Glutamatergic neuron (in vitro differentiated cells): ENCODE data around the gene CNIH4. TPM values are rescaled to one million over a fixed set of nuclear protein-coding genes. Genes with fewer than 3 reads are reported as not detected.

Experiments used
- DNase-seq: peaks from one replicate; pipeline ENCODE4 v3.0.0; 2022
- H3K27ac Mint-ChIP-seq: one replicate; pipeline ENCODE4 v1.8.0; 2020; ENCODE audit warnings: mild to moderate bottlenecking, mixed read lengths, inconsistent platforms; ENCODE audit not compliant: unreplicated experiment
- H3K27me3 Mint-ChIP-seq: one replicate; pipeline ENCODE4 v1.8.0; 2020; ENCODE audit warnings: mild to moderate bottlenecking, moderate library complexity, mixed read lengths, inconsistent platforms; ENCODE audit not compliant: unreplicated experiment
- H3K36me3 Mint-ChIP-seq: one replicate; pipeline ENCODE4 v1.8.0; 2020; ENCODE audit warnings: mild to moderate bottlenecking, mixed read lengths, inconsistent platforms; ENCODE audit not compliant: unreplicated experiment
- H3K4me1 Mint-ChIP-seq: one replicate; pipeline ENCODE4 v1.8.0; 2020; ENCODE audit warnings: mild to moderate bottlenecking, low read depth, mixed read lengths, inconsistent platforms; ENCODE audit not compliant: unreplicated experiment
- H3K4me3 Mint-ChIP-seq: one replicate; pipeline ENCODE4 v1.8.0; 2020; ENCODE audit warnings: mild to moderate bottlenecking, mixed read lengths, inconsistent platforms; ENCODE audit not compliant: unreplicated experiment
- H3K9me3 Mint-ChIP-seq: one replicate; pipeline ENCODE4 v1.8.0; 2020; ENCODE audit warnings: mild to moderate bottlenecking, moderate library complexity, mixed read lengths, inconsistent platforms; ENCODE audit not compliant: unreplicated experiment
- total RNA-seq: library from RNA; stranded (reverse); fragmentation: NEBNext Ultra II Directional; extraction: Animal tissue kit (Norgen Biotek cat#: 25700); gene quantifications from one replicate; pipeline ENCODE4 v1.2.1, GENCODE V29; 2021; ENCODE audit not compliant: unreplicated experiment
- TF ChIP-seq, protein P1 (sequence below): fragments of 200-600 bp; sonication (generic); IDR thresholded peaks from one replicate; pipeline ENCODE4 v1.5.0; 2021; ENCODE audit not compliant: partially characterized antibody, unreplicated experiment

Gene CNIH4
- total RNA-seq, 1 donor from 2014 or later, result 85.5 TPM

DNA sequence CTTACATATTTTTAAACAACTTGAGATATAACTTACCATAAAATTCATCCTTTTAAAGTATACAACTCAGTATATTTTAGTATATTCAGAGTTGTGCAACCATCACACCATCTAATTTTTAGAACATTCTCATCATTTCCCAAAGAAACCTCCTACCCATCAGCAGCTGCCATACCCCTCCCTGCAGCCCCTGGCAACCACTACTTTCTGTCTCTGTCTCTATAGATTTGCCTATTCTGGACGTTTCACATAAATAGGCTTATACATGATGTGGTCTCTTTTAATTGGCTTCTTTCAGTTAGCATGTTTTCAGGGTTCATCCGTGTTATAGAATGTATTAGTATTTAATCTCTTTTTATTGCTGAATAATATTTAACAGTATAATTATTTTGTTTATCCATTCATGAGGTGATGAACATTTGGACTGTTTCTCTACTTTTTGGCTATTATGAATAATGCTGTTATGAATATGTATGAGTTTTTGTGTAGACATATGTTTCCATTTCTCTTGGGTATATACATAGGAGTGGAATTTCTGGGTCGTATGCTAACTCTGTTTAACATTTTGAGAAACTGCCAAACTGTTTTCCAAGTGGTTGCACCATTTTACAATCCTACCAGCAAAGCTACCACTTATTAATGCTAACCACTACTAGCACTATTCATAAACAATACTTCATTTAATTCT is 48.4 kb downstream of the CNIH4 start:
- TF ChIP-seq, protein P1, sequence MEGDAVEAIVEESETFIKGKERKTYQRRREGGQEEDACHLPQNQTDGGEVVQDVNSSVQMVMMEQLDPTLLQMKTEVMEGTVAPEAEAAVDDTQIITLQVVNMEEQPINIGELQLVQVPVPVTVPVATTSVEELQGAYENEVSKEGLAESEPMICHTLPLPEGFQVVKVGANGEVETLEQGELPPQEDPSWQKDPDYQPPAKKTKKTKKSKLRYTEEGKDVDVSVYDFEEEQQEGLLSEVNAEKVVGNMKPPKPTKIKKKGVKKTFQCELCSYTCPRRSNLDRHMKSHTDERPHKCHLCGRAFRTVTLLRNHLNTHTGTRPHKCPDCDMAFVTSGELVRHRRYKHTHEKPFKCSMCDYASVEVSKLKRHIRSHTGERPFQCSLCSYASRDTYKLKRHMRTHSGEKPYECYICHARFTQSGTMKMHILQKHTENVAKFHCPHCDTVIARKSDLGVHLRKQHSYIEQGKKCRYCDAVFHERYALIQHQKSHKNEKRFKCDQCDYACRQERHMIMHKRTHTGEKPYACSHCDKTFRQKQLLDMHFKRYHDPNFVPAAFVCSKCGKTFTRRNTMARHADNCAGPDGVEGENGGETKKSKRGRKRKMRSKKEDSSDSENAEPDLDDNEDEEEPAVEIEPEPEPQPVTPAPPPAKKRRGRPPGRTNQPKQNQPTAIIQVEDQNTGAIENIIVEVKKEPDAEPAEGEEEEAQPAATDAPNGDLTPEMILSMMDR, result no peak
- H3K9me3 Mint-ChIP-seq, result no peaks in the 10 kb centered on the region
- H3K27me3 Mint-ChIP-seq, result no peaks in the 10 kb centered on the region
- DNase-seq, result no peak
- H3K27ac Mint-ChIP-seq, result no peak overlapping the region
- peaks cover 5% of the 10 kb centered on the region for H3K4me1 Mint-ChIP-seq
- no peak overlapping the region for H3K4me3 Mint-ChIP-seq
- no peaks in the 10 kb centered on the region for H3K36me3 Mint-ChIP-seq

DNA sequence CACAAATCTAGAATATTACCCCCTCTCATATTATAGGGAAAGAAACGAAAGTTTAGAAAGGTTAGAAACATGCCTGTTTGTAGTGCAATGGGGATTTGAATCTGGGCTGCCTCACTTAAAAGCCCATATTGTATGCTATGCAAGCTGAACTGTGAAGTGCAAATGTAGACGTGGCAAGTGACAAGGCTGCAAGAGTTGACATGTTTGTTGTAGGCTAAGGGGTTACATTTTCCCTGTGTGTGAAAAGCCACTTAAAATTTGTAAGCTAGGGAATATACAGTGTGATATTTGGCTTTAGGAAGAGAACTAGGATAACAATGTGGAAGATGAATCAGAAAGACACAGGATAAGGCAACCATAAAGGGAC is 48.9 kb downstream of the CNIH4 start:
- Mint-ChIP-seq H3K27me3 (no peaks in the 10 kb centered on the region), H3K4me1 (peaks cover 5% of the 10 kb centered on the region), H3K9me3 (no peaks in the 10 kb centered on the region), H3K4me3 (no peak overlapping the region), H3K27ac (peak overlapping the region; percentile 62), H3K36me3 (no peaks in the 10 kb centered on the region)
- DNase-seq, result no peak
- TF ChIP-seq, protein P1, result no peak

DNA sequence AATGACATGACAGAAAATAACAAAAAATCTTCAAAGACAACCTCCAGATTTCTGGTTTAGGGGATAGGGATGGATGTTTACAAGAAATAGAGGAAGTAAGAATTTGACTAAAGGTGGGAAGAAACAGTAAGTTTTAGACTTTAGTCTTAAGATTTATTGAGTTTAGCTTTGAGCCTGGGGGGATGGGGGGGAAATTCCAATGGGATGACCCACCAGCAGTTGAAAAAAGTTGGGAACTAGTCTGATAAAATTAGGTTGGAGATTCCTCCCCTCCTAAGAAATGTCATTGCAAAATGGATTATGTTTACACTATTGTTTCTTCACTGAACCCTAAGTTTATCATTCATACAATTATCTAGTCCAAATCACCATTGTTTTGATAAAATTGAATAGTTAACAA is 49.5 kb downstream of the CNIH4 start:
- Mint-ChIP-seq H3K4me1 (peaks cover 5% of the 10 kb centered on the region), H3K27me3 (no peaks in the 10 kb centered on the region), H3K27ac (peak overlapping the region; percentile 62), H3K9me3 (no peaks in the 10 kb centered on the region), H3K36me3 (no peaks in the 10 kb centered on the region), H3K4me3 (no peak overlapping the region)
- DNase-seq, result no peak
- TF ChIP-seq, protein P1, result no peak

DNA sequence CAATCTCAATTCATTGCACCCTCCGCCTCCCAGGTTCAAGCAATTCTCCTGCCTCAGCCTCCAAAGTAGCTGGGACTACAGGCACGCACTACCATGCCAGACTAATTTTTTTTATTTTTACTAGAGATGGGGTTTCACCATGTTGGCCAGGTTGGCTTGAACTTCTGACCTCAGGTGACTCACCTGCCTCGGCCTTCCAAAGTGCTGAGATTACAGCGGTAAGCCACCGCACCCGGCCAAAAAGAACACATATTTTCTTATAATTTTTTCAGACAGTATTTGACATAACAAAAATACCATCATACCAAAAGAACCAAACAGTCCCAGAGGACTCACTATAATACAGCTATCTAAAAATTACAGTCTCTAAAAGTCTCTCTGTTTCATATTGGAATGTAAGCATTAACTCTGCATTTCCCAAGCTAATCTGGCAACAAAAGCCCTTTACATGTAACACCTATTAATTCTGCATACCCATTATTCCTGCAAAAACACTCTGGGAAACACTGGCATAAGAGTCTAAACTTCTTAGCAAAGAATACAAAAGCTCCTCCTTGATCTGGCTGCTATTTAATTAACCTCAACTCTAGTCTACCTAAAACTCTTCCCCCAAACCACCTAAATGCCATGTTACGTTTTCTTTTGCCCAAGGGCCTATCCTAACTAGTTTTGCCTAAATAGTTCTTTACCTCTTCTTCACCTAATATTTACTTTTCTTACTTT is 51.1 kb downstream of the CNIH4 start:
- Mint-ChIP-seq H3K4me1 (peaks cover 5% of the 10 kb centered on the region), H3K4me3 (no peak overlapping the region), H3K27ac (no peak overlapping the region), H3K36me3 (no peaks in the 10 kb centered on the region), H3K27me3 (no peaks in the 10 kb centered on the region), H3K9me3 (no peaks in the 10 kb centered on the region)
- no peak for DNase-seq
- TF ChIP-seq, protein P1, result no peak

DNA sequence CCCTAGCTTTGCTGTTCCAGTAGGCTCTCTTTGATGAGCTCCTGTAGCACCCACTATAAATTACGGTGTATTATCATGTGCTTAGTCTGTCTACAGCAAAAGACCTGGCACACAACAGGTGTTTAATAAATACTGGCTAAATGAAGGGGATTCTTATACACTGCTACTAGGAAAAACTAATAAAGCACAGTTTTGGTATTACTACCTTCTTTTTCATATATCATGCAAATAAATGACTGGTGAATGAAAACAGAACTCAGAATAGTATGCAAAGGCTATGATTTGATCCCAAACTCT is 51.6 kb downstream of the CNIH4 start:
- Mint-ChIP-seq H3K4me3 (no peak overlapping the region), H3K27ac (no peak overlapping the region), H3K9me3 (no peaks in the 10 kb centered on the region), H3K4me1 (peaks cover 5% of the 10 kb centered on the region), H3K27me3 (no peaks in the 10 kb centered on the region), H3K36me3 (no peaks in the 10 kb centered on the region)
- no peak for DNase-seq
- TF ChIP-seq, protein P1, result no peak
